ENCODE results near the gene PDS5A.
"Not testable (repeated sequence)": the region's sequence is repeated elsewhere in the genome, so short reads cannot be mapped to it uniquely, and the experiment has no call there.

PDS5A gene

DNA sequence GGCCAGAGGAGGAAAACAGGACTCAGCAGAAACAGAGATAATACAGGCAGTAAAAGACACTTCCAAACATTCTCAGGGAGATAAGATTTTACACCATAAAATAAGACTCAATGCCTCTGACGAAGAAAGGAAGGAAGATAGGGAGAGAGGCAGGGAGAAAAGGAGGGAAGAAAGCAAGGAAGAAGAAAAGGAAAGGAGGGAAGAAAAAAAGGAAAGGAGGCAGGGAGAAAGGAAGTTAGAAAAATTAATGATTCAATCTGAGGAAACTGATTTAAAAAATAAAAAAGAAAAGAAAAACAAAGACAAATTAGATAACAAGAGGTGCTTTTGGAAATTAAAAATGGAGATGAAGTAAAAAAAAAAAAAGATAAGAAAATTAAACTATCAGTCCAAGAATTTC lies 72.1 kb downstream of the PDS5A start:
- no peak for DNase-seq (ENCODE audit: low spot score)

GRCh38 chr4:39905019-39905418 lies 72.7 kb downstream of the PDS5A start:
- DNase-seq (ENCODE audit: low spot score), result not testable (repeated sequence)

DNA sequence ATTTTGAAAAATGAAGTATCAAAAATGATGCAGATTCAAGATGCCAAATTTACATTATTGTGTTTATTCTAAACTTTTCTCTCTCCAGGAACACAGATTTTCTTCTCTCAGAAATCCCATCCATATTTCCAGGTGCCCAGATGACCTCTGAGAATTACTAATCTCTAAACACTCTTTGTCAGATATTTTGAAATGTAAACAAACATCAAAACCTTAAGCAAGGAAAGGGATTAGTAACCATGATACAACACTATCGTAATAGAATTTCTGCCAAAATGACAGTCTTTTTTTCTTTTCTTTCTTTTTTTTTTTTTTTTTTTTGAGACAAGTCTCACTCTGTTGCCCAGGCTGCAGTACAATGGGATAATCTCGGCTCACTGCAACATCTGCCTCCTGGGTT lies 76.7 kb downstream of the PDS5A start:
- DNase-seq (ENCODE audit: low spot score), result no peak

- DNase-seq (ENCODE audit: low spot score), result no peak
Measured at GRCh38 chr4:39899291-39899690, 78.4 kb downstream of the PDS5A start.

DNA sequence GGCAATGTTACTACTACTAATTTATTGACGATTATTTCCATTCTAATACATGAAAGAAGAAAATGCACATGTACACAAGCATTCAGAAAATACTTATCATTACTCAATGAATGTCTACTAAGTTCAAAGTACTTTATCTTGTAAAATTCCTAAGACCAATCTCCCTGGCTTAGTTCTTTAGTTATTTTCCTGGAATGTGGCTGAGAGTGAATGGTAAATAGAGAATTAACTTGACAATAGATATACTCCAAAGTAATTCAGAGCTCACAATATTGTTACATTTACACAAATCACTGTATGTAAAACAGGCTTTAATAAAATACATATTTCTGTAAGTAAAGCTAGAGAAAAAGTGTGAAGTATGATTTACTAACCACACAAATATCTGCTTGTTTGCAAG lies 79.7 kb downstream of the PDS5A start:
- DNase-seq (ENCODE audit: low spot score), result no peak

- no peak for DNase-seq (ENCODE audit: low spot score)
Measured at GRCh38 chr4:39893693-39894072, 84.0 kb downstream of the PDS5A start.

DNA sequence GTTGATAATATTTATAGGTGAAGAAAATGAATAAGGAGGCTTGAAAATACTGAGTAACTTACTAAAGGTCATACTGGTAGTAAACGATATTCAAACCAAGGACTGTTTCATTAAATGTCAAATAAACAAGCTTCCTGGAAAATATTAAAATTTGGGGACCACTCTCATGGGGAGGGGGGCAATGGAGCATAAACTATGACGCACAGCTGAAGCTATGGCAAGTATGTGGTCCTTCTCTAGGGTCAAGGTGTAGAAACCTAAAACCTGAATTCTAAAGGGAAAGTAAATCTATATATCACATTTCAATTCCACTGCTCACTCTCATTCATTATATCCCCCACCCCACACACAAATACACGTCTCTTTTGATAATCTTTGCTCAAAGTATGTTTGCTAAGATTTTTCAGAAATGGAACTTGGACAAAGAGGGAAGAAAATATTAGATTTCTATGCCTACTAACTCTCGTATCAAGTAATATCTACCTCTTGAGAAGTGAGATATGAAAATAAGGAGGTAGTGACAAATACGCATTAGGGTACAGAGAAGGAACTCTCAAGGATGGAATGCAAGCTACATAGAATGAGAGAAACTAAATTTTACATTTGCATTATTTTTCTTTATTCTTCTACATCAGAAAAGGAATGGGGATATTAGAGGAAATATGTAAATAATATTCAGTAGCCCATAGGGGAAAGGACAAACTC lies 84.6 kb downstream of the PDS5A start:
- DNase-seq (ENCODE audit: low spot score), result no peak

- DNase-seq (ENCODE audit: low spot score), result no peak
Measured at GRCh38 chr4:39889226-39889625, 88.5 kb downstream of the PDS5A start.

DNA sequence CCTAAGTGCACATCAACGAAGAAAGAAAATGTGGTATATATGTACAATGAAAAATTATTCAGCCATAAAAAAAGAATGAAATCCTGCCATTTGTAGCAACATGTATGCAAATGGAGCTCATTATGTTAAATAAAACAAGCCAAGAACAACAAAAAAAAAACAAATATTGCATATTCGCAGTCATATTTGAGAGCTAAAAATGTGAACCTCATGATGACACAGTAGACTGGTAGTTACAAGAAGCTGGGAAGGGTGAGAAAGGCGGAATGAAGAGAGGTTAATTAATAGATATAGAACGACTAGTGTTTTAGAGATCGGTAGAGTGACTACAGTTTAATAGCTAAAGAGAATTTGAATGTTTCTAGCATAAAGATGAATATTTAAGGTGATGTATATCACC lies 89.2 kb downstream of the PDS5A start:
- DNase-seq (ENCODE audit: low spot score), result no peak

DNA sequence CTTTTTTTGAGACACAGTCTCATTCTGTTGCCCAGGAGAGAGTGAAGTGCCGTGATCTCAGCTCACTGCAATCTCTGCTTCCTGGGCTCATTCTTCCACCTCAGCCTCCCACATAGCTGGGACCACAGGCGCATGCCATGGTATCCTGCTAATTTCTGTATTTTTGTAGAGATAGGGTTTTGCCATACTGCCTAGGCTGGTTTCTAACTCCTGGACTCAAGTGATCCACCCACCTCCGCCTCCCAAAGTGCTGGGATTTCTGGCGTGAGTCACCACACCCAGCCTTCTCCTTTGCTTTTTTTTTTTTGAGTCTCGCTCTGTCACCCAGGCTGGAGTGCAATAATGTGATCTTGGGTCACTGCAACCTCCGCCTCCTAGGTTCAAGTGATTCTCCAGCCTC lies 94.1 kb downstream of the PDS5A start:
- DNase-seq (ENCODE audit: low spot score), result no peak

DNA sequence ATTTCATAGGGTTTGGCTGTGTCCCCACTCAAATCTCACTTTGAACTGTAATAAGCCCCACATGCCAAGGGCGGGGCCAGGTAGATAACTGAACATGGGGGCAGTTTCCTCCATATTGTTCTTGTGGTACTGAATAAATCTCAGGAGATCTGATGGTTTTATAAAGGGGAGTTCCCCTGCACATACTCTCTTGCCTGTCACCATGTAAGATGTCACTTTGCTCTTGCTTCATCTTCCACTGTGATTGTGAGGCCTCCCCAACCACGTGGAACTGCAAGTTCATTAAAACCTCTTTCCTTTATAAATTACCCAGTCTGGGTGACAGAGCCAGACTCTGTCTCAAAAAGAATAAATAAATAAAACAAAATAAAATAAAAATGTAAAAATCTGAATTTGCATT lies 95.9 kb downstream of the PDS5A start:
- no peak for DNase-seq (ENCODE audit: low spot score)

GRCh38 chr4:39877971-39878370 lies 99.7 kb downstream of the PDS5A start:
- peak; percentile 29 for DNase-seq (ENCODE audit: low spot score)

GRCh38 chr4:39873823-39874222 lies 103.9 kb downstream of the PDS5A start:
- no peak for DNase-seq (ENCODE audit: low spot score)

- DNase-seq (ENCODE audit: low spot score), result no peak
Measured at GRCh38 chr4:39865280-39865679, 112.4 kb downstream of the PDS5A start.

GRCh38 chr4:39864391-39864790 lies 113.3 kb downstream of the PDS5A start:
- DNase-seq (ENCODE audit: low spot score), result no peak

GRCh38 chr4:39860804-39861203 lies 116.9 kb downstream of the PDS5A start:
- no peak for DNase-seq (ENCODE audit: low spot score)

DNA sequence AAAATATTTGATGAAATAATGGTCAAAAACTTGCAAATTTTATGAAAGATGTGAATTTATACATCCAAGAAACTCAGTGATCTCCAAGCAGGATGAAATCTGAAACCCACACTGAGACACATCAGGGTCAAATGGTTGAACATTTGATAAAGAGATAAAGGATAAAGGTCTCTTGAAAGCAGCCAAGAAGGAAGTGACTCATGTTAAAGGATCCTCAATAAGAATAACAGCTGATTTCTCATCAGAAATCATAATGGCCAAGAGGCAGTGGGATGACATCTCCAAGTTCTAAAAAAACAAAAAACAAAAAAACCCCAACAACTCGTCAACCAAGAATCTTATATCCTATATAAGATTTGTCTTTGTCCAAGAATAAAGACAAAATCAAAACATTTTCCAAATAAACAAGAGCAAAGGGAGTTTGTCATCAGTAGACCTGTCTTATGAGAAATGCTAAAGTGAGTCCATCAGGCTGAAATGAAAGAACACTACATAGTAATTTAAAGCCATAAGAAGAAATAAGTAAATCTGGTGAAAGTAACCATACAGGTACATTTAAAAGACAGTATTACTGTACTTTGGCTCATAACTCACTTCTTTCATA lies 121.7 kb downstream of the PDS5A start:
- DNase-seq (ENCODE audit: low spot score), result no peak

DNA sequence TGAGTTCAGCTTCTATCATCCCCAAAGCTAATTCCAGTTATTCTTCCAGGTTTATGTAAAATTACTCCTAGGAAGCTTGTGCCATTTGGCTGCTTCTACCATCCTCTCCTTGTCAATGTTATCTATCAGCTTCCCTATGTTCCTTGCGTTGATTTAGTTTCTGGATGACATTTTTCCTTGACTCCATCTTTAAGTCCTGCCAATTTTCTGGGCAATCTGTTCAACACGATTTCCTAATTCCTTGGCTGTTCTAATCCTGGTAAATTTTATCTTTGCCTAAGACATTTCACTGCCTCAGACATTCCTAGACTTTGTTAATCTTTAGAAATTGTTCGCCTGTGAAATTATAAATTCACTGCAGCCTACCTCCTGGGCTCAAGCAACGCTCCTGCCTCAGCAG lies 125.1 kb downstream of the PDS5A start:
- DNase-seq (ENCODE audit: low spot score), result no peak

DNA sequence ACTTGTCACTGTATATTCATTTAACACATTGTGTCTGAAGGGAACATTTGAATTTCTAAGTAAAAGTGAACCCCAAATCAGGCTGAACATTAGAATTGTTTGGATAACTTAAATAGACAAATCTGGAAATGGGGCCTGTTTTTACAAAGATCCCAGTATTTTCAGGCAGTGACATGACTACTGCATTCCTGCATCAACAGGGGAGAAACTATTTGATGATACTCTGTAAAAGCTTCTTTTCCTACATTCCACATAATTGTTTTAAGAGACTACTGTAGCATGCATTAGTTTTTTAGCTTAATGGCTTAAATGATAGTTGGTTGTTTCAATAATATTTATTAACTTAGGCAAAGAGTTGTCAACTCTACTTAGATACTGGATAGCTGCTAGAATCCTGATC lies 127.0 kb downstream of the PDS5A start:
- no peak for DNase-seq (ENCODE audit: low spot score)

- DNase-seq (ENCODE audit: low spot score), result no peak
Measured at GRCh38 chr4:39846705-39847104, 131.0 kb downstream of the PDS5A start.

GRCh38 chr4:39846120-39846519 lies 131.6 kb downstream of the PDS5A start:
- no peak for DNase-seq (ENCODE audit: low spot score)

DNA sequence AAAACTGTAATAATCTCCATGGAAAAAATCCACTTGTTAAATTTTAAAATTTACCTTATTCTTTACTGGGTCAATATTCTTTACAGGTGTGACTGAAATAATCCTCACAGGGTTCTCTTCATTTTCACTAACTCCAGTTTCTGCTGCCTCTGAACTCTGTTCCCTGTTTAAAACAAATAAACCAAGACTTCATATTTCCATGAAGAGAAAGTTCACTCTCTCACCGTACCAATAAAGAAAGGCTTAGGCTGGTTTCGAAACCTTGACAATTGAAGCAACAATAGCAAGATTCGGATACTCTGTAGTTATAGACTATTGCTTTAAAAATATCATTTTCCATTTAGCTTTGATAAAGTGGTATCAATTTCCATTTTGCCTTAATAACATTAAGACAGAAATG lies 135.8 kb downstream of the PDS5A start:
- DNase-seq (ENCODE audit: low spot score), result no peak

DNA sequence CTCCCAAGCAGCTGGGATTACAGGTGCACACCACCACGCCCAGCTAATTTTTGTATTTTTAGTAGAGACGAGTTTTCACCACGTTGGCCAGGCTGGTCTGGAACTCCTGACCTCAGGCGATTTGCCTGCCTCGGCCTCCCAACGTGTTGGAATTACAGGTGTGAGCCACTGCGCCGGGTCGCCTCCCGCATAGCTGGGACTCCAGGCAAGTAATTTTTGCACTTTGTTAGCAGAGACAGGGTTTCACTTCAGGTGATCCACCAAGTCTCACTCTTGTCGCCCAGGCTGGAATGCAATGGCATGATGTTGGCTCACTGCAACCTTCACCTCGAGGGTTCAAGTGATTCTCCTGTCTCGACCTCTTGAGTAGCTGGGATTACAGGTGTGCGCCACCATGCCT lies 137.2 kb downstream of the PDS5A start:
- DNase-seq (ENCODE audit: low spot score), result not testable (repeated sequence)

DNA sequence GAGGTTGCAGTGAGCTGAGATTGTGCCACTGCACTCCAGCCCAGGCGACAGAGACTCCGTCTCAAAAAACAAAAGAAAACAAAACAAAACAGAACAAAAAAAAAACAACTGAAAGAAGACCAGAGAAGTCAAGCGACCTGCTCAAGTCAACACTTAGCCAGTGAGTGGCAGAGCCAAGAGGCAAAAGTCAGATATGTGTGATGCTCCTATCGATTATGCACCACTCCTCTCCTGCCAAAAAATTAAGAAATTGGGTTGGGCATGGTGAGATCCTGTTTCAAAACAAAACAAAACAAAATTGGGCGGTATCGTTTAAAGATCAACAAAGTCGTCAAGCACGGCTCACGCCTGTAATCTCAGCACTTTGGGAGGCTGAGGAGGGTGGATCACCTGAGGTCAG lies 137.7 kb downstream of the PDS5A start:
- DNase-seq (ENCODE audit: low spot score), result no peak

All from D341Med (cell line).